Erythroblast (primary cell): ENCODE measurements around the gene SLAMF6.
"Not testable (repeated sequence)": the region's sequence is repeated elsewhere in the genome, so short reads cannot be mapped to it uniquely, and the experiment has no call there.

Experiments used
- GATA1 ChIP-seq: IDR thresholded peaks from 2 replicates; pipeline ENCODE4 v1.6.1; 2011; ENCODE audit warnings: low read depth, mild to moderate bottlenecking, control low read depth, low read length, moderate library complexity
- POLR2A ChIP-seq: IDR thresholded peaks from 2 replicates; pipeline ENCODE4 v1.6.1; 2011; ENCODE audit warnings: mild to moderate bottlenecking, low read length

- TF ChIP-seq POLR2A, GATA1: not testable (repeated sequence)
Measured at GRCh38 chr1:160480781-160481180, 42.3 kb downstream of the SLAMF6 start.
